ENCODE data around the gene CASK. TPM values are rescaled to one million over a fixed set of nuclear protein-coding genes. Genes with fewer than 3 reads are reported as not detected.
"Not testable (repeated sequence)": the region's sequence is repeated elsewhere in the genome, so short reads cannot be mapped to it uniquely, and the experiment has no call there.

Gene CASK
- total RNA-seq, 1 experiment from 2014 or later = 10.9 TPM

DNA sequence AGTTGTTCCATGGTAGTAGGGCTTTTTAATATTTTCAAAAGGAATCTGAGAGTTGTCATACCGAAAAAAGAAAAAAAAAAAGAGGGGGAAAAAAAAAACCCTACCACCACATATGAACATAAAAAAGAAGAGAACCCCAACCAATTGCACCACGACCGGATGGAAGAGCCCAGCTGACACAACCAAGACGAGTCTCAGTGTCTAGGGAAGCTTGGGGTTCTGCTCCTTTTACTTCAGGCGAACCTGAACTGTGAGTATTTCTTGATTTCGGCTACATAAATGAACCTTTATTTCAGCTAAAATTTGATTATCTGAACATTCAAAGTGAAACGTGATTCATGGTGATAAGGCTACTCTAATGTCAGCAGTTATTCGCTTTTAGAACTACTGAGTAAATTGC is 234.5 kb downstream of the CASK start, which contains the start of gene GPR34:
Gene GPR34, plus strand, starts transcription at position 139 of the 400 bp plus-strand sequence. CDS start 6,661 bp downstream, outside the sequence.
- in situ Hi-C loops (cut with HindIII; ENCODE audit: low pct_unique_long_range_greater_than_20kb, low sequenced_read_pairs) = no loop called here
- DNase-seq (ENCODE audit: low read depth, low spot score) = no peak

DNA sequence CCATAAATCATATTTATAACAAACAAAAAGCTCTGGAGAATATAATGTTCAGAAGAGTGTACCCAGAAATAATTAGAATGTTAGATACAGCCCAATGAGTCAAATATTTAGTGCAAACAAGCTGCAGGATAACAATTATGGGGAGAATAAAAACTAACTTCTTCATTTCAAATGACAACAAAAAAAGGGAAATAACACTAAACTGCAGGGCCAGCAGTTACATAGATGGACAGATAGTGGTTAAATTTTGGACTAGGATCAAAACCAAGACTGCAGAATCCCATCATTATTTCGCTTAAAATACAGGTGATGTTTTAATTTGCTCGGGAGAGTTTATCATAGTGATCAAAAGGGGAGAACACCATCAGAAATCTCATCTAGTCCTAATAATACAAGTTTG is 235.2 kb downstream of the CASK start:
- in situ Hi-C loops (cut with HindIII; ENCODE audit: low pct_unique_long_range_greater_than_20kb, low sequenced_read_pairs) = no loop called here
- DNase-seq (ENCODE audit: low read depth, low spot score) = no peak

DNA sequence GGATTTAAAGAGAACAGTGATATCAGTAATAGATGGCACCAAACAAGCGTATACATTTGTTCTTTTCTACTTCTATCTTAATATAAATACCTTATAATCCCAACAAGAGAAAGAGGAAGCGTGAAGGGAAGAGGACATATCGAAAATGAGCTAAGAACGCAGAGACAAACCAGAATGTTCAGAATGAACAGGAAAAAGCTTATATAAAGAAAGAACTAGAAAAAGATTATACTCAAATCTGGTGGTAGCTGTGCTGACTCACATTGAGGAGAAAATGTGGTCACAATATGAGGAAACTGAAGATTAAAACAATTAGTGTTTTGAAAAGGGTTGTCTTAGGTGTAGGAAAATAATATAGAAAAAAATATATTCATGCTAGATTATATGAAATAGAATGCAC is 236.6 kb downstream of the CASK start:
- in situ Hi-C loops (cut with HindIII; ENCODE audit: low pct_unique_long_range_greater_than_20kb, low sequenced_read_pairs) = no loop called here
- DNase-seq (ENCODE audit: low read depth, low spot score) = no peak

DNA sequence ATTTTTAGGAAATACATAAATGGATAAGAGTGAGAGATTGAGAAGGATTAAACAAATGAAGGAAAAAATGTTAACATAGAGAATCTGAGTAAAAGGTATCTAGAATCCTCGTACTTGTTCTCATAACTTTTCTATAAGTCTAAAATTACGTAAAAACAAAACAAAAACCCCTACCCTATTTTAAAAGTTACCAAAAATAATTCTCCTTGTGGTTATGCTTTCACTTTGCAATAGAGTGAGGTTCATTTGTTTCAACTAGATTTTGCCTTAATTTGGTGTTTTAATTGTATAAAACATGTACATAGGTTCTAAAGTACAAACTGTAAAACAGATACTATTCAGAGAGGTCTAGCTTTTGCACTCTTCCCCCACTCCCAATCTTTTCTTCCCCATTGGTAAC is 238.4 kb downstream of the CASK start:
- no peak for DNase-seq (ENCODE audit: low read depth, low spot score)
- in situ Hi-C loops (cut with HindIII; ENCODE audit: low pct_unique_long_range_greater_than_20kb, low sequenced_read_pairs) = no loop called here

DNA sequence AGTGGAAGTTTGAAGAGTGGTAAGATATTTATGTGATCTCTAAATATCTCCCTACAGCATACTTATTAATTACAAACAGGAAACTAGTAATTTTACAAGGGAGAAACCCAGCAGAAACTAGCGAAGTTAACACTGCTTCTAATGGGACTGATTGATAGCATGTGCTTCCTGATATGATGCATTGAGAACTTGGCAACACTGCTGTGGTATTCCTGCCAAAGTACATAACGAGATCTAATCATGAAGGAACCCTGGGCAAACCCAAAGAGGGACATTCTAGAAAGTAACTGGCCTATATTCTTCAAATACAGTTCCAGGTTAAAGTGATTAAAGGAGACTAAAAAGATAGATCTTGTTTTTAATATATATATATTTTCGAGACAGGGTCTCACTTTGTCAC is 239.2 kb downstream of the CASK start:
- in situ Hi-C loops (cut with HindIII; ENCODE audit: low pct_unique_long_range_greater_than_20kb, low sequenced_read_pairs) = no loop called here
- DNase-seq (ENCODE audit: low read depth, low spot score) = no peak

DNA sequence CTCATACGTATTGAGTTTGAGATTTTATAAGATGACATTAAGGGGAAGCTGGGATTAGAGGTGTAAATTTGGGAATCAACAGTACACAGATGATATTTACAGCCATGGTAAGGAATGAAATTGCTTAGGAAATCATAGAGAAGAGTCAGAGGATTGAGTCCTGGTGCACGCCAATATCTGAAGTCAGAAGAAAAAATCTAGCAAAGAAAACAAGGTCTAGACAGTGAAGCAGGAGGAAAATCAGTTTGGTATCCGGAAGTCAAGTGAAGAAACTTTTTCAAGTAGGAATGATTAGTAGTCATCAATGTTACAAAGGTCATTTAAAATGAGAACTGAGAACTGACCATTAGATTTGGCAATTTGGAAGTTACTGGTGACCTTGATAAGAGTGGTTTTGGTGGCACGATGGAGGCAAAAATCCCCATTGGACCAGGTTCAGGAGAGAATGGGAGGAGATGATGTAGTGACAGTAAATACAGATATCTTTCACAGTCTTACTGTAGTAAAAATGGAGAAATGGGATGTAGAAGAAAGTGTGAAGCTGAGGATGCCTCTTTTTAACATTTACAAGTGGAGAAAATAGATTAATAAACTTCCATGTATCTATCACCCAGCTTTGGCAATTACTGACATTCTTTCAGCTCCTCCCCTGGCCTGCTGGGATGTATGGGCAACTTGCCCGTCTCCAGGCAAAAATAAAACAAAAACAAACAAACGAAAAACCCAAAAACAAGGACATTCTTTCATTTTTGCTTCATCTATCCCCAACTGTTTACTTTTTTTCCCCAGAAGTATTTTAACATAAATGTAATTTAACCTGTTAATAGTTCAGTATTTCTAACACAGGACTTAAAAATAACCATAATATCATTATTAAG is 245.9 kb downstream of the CASK start:
- no peak for DNase-seq (ENCODE audit: low read depth, low spot score)
- in situ Hi-C loops (cut with HindIII; ENCODE audit: low pct_unique_long_range_greater_than_20kb, low sequenced_read_pairs) = no loop called here

DNA sequence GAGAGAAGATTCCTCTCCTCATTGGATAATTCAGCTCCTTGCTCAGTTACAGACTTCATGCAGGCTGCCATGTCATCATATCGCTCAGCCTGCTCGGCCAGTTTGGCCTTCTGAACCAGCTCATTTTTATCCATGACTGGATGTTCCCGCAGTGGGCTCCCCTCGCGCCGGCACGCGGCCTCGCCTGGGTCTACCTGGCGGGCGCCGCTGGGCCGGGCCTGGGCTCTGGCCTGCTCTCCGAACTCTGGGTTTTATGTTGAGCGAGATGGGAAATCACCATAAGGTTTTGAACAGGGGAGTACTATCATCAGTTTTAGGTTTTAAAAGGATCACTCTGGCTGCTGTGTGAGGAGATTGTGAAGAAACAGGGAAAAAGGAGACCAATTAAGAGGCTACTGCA is 247.0 kb downstream of the CASK start:
- DNase-seq (ENCODE audit: low read depth, low spot score); in situ Hi-C loops (cut with HindIII; ENCODE audit: low pct_unique_long_range_greater_than_20kb, low sequenced_read_pairs): not testable (repeated sequence)

DNA sequence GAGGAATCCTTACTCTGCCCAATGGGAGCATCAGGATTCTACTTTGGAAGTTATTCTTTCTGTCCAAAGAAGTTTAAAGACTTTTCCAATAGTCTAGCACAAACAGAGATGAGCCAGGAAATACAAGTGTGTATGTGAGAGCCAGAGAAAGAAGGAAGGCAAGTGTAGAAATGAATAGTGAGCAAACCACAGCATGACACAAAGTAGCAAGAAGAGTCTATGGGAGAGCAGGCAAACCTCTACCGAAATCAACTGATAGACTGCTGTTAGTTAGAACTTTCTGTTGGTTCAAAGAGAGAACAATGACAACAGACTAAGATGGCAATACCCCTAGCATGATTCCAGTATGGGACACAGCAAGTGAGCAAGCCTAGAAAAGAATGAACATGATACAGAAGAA is 250.7 kb downstream of the CASK start:
- in situ Hi-C loops (cut with HindIII; ENCODE audit: low pct_unique_long_range_greater_than_20kb, low sequenced_read_pairs) = no loop called here
- no peak for DNase-seq (ENCODE audit: low read depth, low spot score)

DNA sequence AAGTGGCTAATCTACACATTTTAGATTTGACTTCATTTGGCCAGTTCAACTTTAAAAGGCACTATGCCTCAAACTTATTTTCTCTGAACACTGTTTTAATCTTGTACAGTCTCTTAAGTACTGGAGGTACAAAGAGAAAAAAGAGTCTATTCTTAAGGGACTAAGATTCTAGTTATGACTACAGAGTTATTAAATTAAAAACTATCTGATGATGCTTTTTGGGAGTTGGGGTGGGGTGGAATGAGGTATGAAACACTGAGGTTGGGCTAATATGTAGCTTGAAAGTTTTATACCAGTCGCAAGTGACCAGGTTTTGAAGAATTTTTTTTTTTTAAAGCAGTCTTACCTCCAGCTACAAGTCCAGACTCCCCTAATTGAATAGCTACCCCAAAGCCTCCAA is 252.3 kb downstream of the CASK start:
- in situ Hi-C loops (cut with HindIII; ENCODE audit: low pct_unique_long_range_greater_than_20kb, low sequenced_read_pairs) = no loop called here
- DNase-seq (ENCODE audit: low read depth, low spot score) = no peak

DNA sequence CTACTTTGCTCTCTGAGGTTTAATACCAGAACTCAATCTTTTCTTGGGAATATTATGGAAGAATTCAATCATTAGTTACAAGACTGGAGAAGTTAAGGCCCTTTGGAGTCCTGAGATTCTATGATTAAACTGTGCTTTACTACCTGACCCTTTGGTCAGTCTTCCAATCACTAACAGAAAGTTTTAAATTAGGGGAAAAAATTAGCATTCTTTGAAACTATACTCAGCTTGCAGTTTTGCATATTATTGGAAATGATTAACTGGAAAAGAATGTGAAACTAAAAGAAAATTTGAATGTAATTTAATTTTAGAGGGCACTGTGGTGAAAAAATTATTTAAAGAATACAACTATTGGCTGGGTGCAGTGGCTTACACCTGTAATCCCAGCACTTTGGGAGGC is 253.2 kb downstream of the CASK start:
- in situ Hi-C loops (cut with HindIII; ENCODE audit: low pct_unique_long_range_greater_than_20kb, low sequenced_read_pairs) = no loop called here
- DNase-seq (ENCODE audit: low read depth, low spot score) = no peak

DNA sequence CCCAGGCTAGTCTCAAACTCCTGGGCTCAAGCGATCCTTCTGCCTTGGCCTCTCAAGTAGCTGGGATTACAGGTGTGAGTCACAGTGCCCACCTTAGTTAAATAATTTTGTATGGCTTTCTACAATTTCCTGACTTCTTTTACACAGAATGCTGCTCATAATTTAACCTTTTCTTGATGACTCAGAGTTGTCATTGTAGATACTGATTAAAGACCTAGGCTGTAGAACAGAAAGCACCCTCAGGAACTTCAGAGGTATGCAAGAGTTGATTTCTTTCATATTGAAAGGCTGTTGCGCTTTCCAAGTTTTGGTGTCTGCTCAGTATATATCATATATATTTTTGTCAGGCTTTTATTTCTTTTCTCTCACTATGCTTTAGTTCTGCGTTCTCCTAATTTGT is 255.7 kb downstream of the CASK start:
- no peak for DNase-seq (ENCODE audit: low read depth, low spot score)
- in situ Hi-C loops (cut with HindIII; ENCODE audit: low pct_unique_long_range_greater_than_20kb, low sequenced_read_pairs) = no loop called here

DNA sequence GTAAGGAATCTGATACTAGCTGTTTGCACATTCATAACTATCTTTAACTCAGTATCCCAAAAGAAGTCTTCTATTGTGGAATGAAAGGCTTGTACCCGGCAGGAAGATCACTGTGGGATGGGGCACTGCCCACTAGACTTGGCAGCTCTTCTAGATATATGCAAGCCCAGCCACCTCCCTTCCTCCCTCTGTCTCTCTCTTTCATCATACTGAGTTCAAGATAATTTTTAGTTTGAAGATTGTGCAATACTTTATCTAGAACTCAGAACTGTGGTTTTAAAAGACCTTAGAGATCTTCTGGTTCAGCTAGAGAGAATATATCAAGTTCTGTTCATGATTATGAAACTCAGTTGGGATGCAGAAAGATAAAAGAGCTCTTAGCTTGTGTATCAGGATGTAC is 257.1 kb downstream of the CASK start:
- in situ Hi-C loops (cut with HindIII; ENCODE audit: low pct_unique_long_range_greater_than_20kb, low sequenced_read_pairs) = no loop called here
- DNase-seq (ENCODE audit: low read depth, low spot score) = no peak

DNA sequence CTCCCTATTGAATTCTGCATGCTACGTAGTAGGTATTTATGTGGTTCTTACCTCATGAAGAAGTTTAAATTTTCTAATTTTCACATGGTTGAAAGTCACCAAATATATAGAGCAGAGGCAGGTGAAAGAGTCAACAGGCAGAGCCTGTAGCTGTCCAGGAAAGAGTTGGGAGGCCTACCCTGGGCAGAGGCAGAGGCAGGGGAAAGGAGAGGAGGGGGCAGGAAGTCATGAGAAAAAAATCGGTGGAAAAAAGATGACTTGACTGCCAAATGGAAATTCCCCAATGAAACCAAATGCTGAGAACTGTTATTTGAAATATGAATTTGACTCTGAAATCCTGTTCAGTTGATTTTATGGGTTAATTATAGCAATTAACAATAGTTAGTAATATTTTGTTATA is 257.7 kb downstream of the CASK start:
- DNase-seq (ENCODE audit: low read depth, low spot score) = no peak
- in situ Hi-C loops (cut with HindIII; ENCODE audit: low pct_unique_long_range_greater_than_20kb, low sequenced_read_pairs) = no loop called here

DNA sequence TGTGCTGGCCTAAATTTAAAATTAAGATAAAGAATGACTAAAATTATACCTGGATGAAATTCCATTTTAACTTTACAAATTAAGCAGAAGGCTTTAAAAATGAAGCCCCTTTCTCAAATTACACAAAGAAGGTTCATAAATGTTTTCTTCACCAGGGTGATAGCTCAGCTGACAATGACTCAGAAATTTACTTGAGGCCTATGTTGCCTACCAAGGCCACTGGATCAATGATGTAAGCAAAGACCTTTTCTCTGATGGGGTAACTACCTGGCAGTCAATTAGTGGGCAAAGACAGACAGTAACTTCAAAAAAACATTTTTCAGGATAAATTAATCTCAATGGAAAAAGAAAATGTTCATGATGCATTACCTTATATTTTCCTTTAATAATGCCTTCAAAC is 258.4 kb downstream of the CASK start:
- peak; percentile 13 for DNase-seq (ENCODE audit: low read depth, low spot score)
- in situ Hi-C loops (cut with HindIII; ENCODE audit: low pct_unique_long_range_greater_than_20kb, low sequenced_read_pairs) = no loop called here

DNA sequence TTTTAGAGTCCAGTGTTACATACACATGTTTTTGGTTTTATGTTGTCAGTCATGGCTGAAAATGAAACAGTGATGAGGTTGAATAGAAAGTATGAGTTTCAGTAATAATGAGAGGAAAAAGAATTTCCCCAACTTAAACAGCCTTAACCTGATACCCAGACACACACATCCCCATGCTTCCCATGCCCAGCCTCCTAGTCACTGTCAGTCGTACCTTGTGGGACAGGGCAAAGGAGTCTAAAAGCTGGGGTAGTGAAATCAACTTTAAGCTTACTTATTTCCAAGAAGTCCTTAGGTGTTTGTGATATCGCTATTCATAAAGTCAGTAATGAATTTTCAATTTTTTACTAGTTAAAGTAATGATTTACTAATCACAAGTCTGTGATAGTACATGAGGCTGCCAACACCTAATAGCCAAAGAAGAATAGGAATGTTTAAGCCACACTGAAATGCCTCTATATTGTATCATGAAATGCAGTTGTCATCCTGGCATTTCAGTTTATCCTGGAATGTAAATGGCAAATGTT is 258.9 kb downstream of the CASK start:
- in situ Hi-C loops (cut with HindIII; ENCODE audit: low pct_unique_long_range_greater_than_20kb, low sequenced_read_pairs) = no loop called here
- no peak for DNase-seq (ENCODE audit: low read depth, low spot score)

DNA sequence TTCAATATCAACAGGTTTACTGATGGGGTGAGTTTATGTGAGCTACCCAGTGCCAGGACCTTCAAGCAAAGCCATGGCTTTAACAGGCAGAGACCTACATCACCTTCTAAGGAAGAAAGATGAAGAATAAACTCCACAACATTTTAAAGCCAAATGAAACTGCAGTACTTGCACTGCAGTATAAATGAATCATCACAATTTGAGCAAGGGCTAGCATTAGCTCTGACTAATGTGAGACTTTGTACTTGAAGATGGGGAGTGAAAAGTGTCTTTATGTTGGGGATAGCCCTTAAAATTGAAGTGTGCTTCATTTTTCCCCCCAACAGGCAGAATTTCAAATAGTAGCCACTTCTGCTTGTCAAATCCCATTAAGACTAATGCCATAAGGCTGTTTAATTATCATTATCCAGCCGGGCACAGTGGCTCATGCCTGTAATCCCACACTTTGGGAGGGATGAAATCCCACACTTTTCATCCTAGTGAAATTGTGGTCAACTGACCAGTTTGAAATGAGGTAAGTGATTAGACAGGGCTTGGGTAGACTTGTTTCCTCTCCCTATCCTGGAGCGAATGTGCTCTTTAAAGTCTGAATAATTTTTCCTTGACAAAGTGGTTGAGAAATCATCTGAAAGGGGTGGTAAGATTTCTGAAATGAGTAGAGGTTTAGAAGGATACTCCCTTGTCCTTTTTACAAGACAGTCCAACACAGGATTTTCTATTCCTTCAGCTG is 261.8 kb downstream of the CASK start:
- DNase-seq (ENCODE audit: low read depth, low spot score) = no peak
- in situ Hi-C loops (cut with HindIII; ENCODE audit: low pct_unique_long_range_greater_than_20kb, low sequenced_read_pairs) = no loop called here

DNA sequence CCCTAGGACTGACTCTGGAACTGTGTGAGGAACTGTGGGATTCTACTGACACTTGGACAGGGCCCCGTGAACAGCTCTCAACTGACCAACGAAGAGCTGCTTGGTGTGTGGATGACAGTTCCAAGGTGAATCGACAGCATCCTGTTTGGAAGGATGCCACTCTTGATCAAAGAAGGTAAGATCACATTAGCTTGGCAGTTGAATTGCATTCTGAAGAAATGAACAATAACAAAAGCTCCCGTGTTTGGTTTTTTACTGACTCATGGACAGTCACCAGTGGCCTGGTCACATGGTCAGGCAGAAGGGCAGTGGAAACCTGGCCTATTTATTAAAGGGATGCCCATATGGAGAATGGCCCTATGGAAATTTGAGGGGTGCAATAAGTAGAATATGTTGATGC is 267.7 kb downstream of the CASK start:
- in situ Hi-C loops (cut with HindIII; ENCODE audit: low pct_unique_long_range_greater_than_20kb, low sequenced_read_pairs) = no loop called here
- DNase-seq (ENCODE audit: low read depth, low spot score) = no peak

DNA sequence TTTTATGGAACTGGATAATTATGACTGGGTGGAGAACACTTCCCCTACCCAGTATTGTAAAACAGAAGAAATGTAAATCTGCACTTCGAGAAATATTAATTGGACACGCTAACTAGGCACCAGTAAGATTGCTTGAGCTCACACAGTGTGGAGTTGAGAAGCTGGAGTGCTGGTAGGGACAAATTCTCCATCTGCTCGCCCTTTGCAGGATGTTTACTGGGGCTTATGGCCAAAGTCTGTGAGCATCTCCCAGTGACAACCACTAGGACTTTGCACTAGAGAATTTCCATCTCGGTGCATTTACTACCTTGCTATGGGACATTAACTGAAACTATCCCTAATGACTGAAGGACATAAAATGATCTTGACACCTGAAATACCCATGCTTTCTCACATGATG is 268.3 kb downstream of the CASK start:
- no peak for DNase-seq (ENCODE audit: low read depth, low spot score)
- in situ Hi-C loops (cut with HindIII; ENCODE audit: low pct_unique_long_range_greater_than_20kb, low sequenced_read_pairs) = no loop called here

DNA sequence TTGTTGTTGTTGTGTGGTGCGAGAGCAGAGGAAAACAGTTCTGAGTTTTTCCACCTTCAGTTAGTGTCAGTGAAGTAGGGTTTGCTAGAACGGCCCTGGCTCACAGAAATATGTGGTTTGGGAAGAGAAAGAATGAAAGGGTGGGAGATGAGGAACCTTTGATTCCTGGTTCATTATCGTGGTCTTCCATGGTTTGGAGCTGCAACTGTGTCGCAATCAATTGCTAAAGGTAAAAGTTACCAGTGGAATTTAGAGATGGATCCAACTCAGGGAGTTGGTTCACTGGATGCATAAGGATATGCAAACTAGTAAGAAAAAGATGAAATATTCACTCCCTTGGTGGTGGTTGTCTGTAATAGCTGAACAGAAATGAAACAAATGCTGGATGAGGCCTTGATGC is 270.2 kb downstream of the CASK start:
- in situ Hi-C loops (cut with HindIII; ENCODE audit: low pct_unique_long_range_greater_than_20kb, low sequenced_read_pairs) = no loop called here
- DNase-seq (ENCODE audit: low read depth, low spot score) = no peak

Measured in SK-MEL-5 (cell line).